ENCODE data around the gene ELL. TPM values are rescaled to one million over a fixed set of nuclear protein-coding genes. Genes with fewer than 3 reads are reported as not detected.

ELL gene
- total RNA-seq, 4 donors from 2014 or later = 16.2 to 72.2 (median 18.0) TPM

DNA sequence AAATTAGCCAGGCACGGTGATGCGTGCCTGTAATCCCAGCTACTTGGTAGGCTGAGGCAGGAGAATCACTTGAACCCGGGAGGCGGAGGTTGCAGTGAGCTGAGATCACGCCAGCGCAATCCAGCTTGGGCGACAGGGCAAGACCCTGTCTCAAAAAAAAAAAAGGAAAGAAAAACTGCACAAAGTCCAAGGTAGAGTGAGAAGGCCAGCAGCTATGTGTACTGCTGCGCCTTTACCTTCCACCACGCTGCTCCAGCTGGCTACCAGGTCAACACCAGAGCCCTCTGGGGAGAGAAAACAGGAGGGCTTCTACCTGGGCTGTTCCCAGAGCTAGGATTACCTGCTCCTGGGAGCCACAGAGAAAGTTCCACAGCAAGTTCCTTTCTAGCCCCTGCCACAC lies 3.2 kb downstream of the ELL start:
- in situ Hi-C loops (cut with MboI; ENCODE audit: low pct_ligation_motif_present in 1 of 4, low pct_unique_long_range_greater_than_20kb in 1 of 4, low sequenced_read_pairs in 3 of 4) (no loop called here), intact Hi-C loops (cut with DNase I; ENCODE audit: low total_unique reads) (loop anchor here (5.0 to 10.0 kb wide), 2 partner anchors 36 to 54 kb away; no protein-coding TSS in a partner anchor)
- WGBS, 2 donors (ENCODE audit: low coverage in 1 of 2) = 95% methylated on average over 9 of the region's 9 CpGs; no CpG with 5 or more reads in 1 of the 2 donors
- H3K27ac ChIP-seq = peak overlapping the region; percentile 97 to 100 (median 98)
- DNase-seq = no peak
- H3K36me3 ChIP-seq = no peaks in the 10 kb centered on the region
- TF ChIP-seq EP300 (IDR thresholded peaks at IDR 0.05; ENCODE audit: low read depth) = no peak
- TF ChIP-seq, protein P1, sequence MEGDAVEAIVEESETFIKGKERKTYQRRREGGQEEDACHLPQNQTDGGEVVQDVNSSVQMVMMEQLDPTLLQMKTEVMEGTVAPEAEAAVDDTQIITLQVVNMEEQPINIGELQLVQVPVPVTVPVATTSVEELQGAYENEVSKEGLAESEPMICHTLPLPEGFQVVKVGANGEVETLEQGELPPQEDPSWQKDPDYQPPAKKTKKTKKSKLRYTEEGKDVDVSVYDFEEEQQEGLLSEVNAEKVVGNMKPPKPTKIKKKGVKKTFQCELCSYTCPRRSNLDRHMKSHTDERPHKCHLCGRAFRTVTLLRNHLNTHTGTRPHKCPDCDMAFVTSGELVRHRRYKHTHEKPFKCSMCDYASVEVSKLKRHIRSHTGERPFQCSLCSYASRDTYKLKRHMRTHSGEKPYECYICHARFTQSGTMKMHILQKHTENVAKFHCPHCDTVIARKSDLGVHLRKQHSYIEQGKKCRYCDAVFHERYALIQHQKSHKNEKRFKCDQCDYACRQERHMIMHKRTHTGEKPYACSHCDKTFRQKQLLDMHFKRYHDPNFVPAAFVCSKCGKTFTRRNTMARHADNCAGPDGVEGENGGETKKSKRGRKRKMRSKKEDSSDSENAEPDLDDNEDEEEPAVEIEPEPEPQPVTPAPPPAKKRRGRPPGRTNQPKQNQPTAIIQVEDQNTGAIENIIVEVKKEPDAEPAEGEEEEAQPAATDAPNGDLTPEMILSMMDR (IDR thresholded peaks at IDR 0.05) = no peak
- no peak for TF ChIP-seq POLR2AphosphoS5 (IDR thresholded peaks at IDR 0.05)
- TF ChIP-seq POLR2A (IDR thresholded peaks at IDR 0.05) = no peak
- H3K27me3 ChIP-seq = no peaks in the 10 kb centered on the region
- no peaks in the 10 kb centered on the region for H3K9me3 ChIP-seq
- peaks cover 25 to 70% (median 46%) of the 10 kb centered on the region in 4 donors for H3K4me1 ChIP-seq
- H3K4me3 ChIP-seq = no peak overlapping the region

DNA sequence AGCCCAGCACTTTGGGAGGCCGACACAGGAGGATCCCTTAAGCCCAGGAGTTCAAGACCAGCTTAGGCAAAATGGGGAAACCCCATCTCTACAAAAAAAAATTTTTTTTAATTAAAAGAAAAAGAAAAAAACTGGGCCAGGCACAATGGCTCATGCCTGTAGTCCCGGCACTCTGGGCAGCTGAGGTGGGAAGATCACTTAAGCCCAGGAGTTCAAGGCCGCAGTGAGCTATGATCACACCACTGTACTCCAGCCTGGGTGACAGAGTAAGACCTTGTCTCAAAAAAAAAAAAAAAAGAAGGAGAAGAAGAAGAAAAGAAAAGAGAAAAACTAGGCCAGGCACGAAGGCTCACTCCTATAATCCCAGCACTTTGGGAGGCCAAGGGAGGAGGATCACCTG lies 4.3 kb downstream of the ELL start:
- TF ChIP-seq POLR2AphosphoS5 (IDR thresholded peaks at IDR 0.05) (no peak), EP300 (IDR thresholded peaks at IDR 0.05; ENCODE audit: low read depth) (no peak), POLR2A (IDR thresholded peaks at IDR 0.05) (no peak)
- TF ChIP-seq, protein P1 (IDR thresholded peaks at IDR 0.05) = no peak
- Histone ChIP-seq H3K4me1 (peaks cover 25 to 72% (median 45%) of the 10 kb centered on the region in 4 donors), H3K4me3 (no peak overlapping the region), H3K27ac (no peak overlapping the region), H3K9me3 (no peaks in the 10 kb centered on the region), H3K27me3 (no peaks in the 10 kb centered on the region), H3K36me3 (no peaks in the 10 kb centered on the region)
- 92 to 95% methylated on average over 4 of the region's 4 CpGs for WGBS, 2 donors (ENCODE audit: low coverage in 1 of 2)
- no peak for DNase-seq
- intact Hi-C loops (cut with DNase I; ENCODE audit: low total_unique reads) (loop anchor here (5.0 to 10.0 kb wide), 2 partner anchors 35 to 53 kb away; no protein-coding TSS in a partner anchor), in situ Hi-C loops (cut with MboI; ENCODE audit: low pct_ligation_motif_present in 1 of 4, low pct_unique_long_range_greater_than_20kb in 1 of 4, low sequenced_read_pairs in 3 of 4) (no loop called here)

DNA sequence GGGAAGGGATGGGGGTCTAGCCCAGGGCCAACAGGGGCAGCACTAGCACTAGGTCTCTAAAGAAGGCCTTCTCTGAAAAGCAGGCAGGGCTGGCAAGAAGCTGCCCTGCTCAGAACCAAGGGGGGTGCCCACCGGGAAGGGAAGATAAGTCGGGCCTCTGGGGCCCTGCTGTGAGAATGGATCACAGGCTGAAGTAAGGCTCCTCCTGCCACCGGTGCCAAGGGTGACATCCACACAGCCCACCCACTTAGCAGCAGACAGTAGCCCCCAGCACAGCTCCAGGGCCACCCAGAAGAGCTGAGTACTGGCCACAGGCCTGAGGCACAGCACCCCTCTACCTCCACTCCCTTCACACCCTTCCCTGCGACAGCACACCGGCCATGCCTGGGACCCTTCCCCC lies 5.9 kb downstream of the ELL start:
- no peaks in the 10 kb centered on the region for H3K36me3 ChIP-seq
- no peaks in the 10 kb centered on the region for H3K27me3 ChIP-seq
- H3K4me3 ChIP-seq = no peak overlapping the region
- 79% methylated on average over 5 of the region's 5 CpGs; no CpG with 5 or more reads in 1 of the 2 donors for WGBS, 2 donors (ENCODE audit: low coverage in 1 of 2)
- intact Hi-C loops (cut with DNase I; ENCODE audit: low total_unique reads) = loop anchor here (5.0 to 10.0 kb wide), 2 partner anchors 34 to 51 kb away; no protein-coding TSS in a partner anchor
- no peaks in the 10 kb centered on the region for H3K9me3 ChIP-seq
- in situ Hi-C loops (cut with MboI; ENCODE audit: low pct_ligation_motif_present in 1 of 4, low pct_unique_long_range_greater_than_20kb in 1 of 4, low sequenced_read_pairs in 3 of 4) = no loop called here
- peaks cover 25 to 71% (median 44%) of the 10 kb centered on the region in 4 donors for H3K4me1 ChIP-seq
- H3K27ac ChIP-seq = peak overlapping the region in 2 of 4 donors; percentile 67 to 78
- DNase-seq = no peak
- TF ChIP-seq EP300 (IDR thresholded peaks at IDR 0.05; ENCODE audit: low read depth) (no peak), POLR2A (IDR thresholded peaks at IDR 0.05) (no peak), POLR2AphosphoS5 (IDR thresholded peaks at IDR 0.05) (no peak)
- TF ChIP-seq, protein P1 (IDR thresholded peaks at IDR 0.05) = no peak

DNA sequence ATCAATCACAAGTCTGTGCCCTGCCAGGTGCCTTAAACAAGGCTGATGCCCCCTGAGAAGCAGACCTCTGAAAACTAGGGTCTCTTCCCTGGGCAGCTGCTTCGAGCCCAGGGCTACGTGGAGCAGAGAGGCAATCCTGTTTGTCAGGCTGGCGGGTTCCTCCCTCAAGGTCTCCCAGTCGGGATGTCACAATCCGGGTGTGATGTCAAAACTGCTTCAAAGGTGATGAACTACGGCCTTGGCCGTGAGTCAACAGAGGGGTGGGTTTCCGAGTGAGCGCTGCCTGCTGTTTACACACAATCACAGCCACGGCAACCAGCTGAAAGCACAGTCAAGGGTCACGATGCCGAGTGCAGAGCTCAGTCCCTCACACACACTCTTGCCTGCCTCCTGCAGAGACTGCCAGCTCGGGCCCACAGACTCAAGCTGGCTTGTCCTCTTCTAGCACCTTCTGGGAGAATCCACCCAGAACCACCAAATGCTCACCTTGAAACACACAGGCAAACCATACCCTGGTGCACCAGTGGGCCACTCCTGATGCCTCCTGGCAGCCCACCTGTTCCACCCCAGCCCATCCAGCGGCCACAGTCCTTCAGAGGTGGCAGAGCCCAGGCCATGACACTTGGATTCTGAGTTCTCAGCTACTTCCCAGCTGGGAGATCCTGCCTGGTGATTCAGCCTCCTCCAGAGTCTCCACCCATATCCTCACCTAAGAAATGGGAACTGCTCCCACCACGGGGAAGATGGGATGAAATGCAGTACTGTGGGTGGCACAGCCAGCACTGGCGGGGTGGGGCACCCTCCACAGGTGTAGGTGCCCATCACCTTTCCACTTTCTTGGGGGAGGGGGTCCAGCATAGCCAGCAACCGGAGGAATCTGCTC lies 6.8 kb downstream of the ELL start:
- in situ Hi-C loops (cut with MboI; ENCODE audit: low pct_ligation_motif_present in 1 of 4, low pct_unique_long_range_greater_than_20kb in 1 of 4, low sequenced_read_pairs in 3 of 4) (no loop called here), intact Hi-C loops (cut with DNase I; ENCODE audit: low total_unique reads) (loop anchor here (5.0 to 10.0 kb wide), 2 partner anchors 33 to 50 kb away; no protein-coding TSS in a partner anchor)
- H3K27ac ChIP-seq = peak overlapping the region; percentile 45 to 78 (median 66)
- H3K9me3 ChIP-seq = no peaks in the 10 kb centered on the region
- H3K4me3 ChIP-seq = no peak overlapping the region
- no peaks in the 10 kb centered on the region for H3K36me3 ChIP-seq
- peaks cover 25 to 70% (median 40%) of the 10 kb centered on the region in 4 donors for H3K4me1 ChIP-seq
- TF ChIP-seq POLR2A (IDR thresholded peaks at IDR 0.05) = no peak
- peak in 2 of 3 donors; percentile 58 to 66 for TF ChIP-seq POLR2AphosphoS5 (IDR thresholded peaks at IDR 0.05)
- peak; percentile 80 for DNase-seq
- 38% methylated on average over 17 of the region's 17 CpGs; no CpG with 5 or more reads in 1 of the 2 donors for WGBS, 2 donors (ENCODE audit: low coverage in 1 of 2)
- H3K27me3 ChIP-seq = no peaks in the 10 kb centered on the region

Measured in transverse colon (tissue), 4 donors.